HepG2 (cell line): Measurements from ENCODE around the gene RRBP1. TPM values are rescaled to one million over a fixed set of nuclear protein-coding genes. Genes with fewer than 3 reads are reported as not detected.

Experiments
- ADNP ChIP-seq: sonication (generic); formaldehyde crosslinking; IDR thresholded peaks from 2 replicates; pipeline ENCODE4 v1.4.0; 2020; ENCODE audit warnings: missing genetic modification reagents
- ARNT ChIP-seq: fragments of 450-650 bp; IDR thresholded peaks from 2 replicates; pipeline ENCODE4 v1.6.1; 2017
- ASH2L ChIP-seq: fragments of 300-600, 200-600 bp; sonication (generic); IDR thresholded peaks from 2 replicates; pipeline ENCODE4 v1.7.0; 2017; ENCODE audit warnings: low read depth, mild to moderate bottlenecking, moderate library complexity, mixed read lengths, low read length; ENCODE audit not compliant: insufficient read length
- CCAR2 ChIP-seq: fragments of 200-400 bp; formaldehyde crosslinking; optimal IDR thresholded peaks from 2 replicates; pipeline ENCODE3; 2018; ENCODE audit warnings: low read depth, mild to moderate bottlenecking, low read length, moderate library complexity
- CREB3 ChIP-seq: sonication (generic); formaldehyde crosslinking; IDR thresholded peaks from 2 replicates; pipeline ENCODE4 v1.5.0; 2020; ENCODE audit warnings: missing genetic modification reagents
- ELF1 ChIP-seq: sonication (generic); formaldehyde crosslinking; IDR thresholded peaks from 2 replicates; pipeline ENCODE4 v1.4.0; 2020; ENCODE audit warnings: missing genetic modification reagents
- ERF ChIP-seq: IDR thresholded peaks from 2 replicates; pipeline ENCODE4 v1.6.1; 2018; ENCODE audit warnings: missing biosample characterization, missing genetic modification reagents
- ESRRA ChIP-seq: sonication (generic); formaldehyde crosslinking; IDR thresholded peaks from 2 replicates; pipeline ENCODE4 v1.5.1; 2020; ENCODE audit warnings: mild to moderate bottlenecking, low read depth, missing genetic modification reagents
- GATAD2A ChIP-seq: IDR thresholded peaks from 2 replicates; pipeline ENCODE4 v1.6.1; 2016
- MLX ChIP-seq: IDR thresholded peaks from 2 replicates; pipeline ENCODE4 v1.6.1; 2016
- POLR2AphosphoS5 ChIP-seq: IDR thresholded peaks from 2 replicates; pipeline ENCODE4 v1.6.1; 2012; ENCODE audit warnings: low read depth, low read length
- PTBP1 ChIP-seq: fragments of 200-400 bp; formaldehyde crosslinking; IDR thresholded peaks from 2 replicates; pipeline ENCODE4 v1.6.1; 2018; ENCODE audit warnings: low read length, low read depth; ENCODE audit not compliant: poor library complexity, severe bottlenecking
- SRSF1 ChIP-seq: fragments of 200-400 bp; formaldehyde crosslinking; optimal IDR thresholded peaks from 2 replicates; pipeline ENCODE3; 2017; ENCODE audit warnings: mild to moderate bottlenecking, low read depth, low read length, moderate library complexity
- ZNF121 ChIP-seq: sonication (generic); formaldehyde crosslinking; IDR thresholded peaks from 2 replicates; pipeline ENCODE4 v1.5.0; 2020; ENCODE audit warnings: mild to moderate bottlenecking, missing genetic modification reagents
- ZNF468 ChIP-seq: sonication (generic); formaldehyde crosslinking; IDR thresholded peaks from 2 replicates; pipeline ENCODE4 v1.8.0; 2022; ENCODE audit warnings: mild to moderate bottlenecking, moderate library complexity, missing genetic modification reagents
- ZNF639 ChIP-seq: conservative IDR thresholded peaks from 2 replicates; pipeline ENCODE4 v1.6.1; 2018; ENCODE audit warnings: missing genetic modification reagents
- ZNF782 ChIP-seq: sonication (generic); formaldehyde crosslinking; IDR thresholded peaks from 2 replicates; pipeline ENCODE4 v1.4.0; 2020; ENCODE audit warnings: missing genetic modification reagents, mild to moderate bottlenecking, borderline replicate concordance
- ZNF790 ChIP-seq: sonication (generic); formaldehyde crosslinking; IDR thresholded peaks from 2 replicates; pipeline ENCODE4 v1.8.0; 2022; ENCODE audit warnings: missing genetic modification reagents, mild to moderate bottlenecking, borderline replicate concordance
- polyA plus RNA-seq, 8 experiments: library from polyadenylated mRNA; depleted of rRNA in 3 of 8; stranded (reverse) in 7 of 8; unstranded in 1 of 8; fragments of >200 nt; fragmentation: Illumina TruSeq in 4 of 8; extraction: Trizol in 4 of 8; gene quantifications; 2 replicates each; pipeline versions ENCODE4 v1.2.1 to v1.2.3, GENCODE V29; 2011 to 2016; ENCODE audit warnings: low read depth in 4 of 8, missing spikeins in 1 of 8, mixed read lengths in 1 of 8; ENCODE audit not compliant: insufficient read depth in 1 of 8
- total RNA-seq, 5 experiments: library from RNA; depleted of rRNA; stranded (reverse); fragments of >200 nt; fragmentation: Illumina TruSeq; extraction: Trizol; gene quantifications; 2 replicates each; pipeline ENCODE4 v1.2.3, GENCODE V29; 2016; ENCODE audit warnings: low read depth in 1 of 5
- TF ChIP-seq, protein P1 (sequence below): sonication (generic); formaldehyde crosslinking; IDR thresholded peaks from 2 replicates; pipeline ENCODE4 v1.4.0; 2020; ENCODE audit warnings: mild to moderate bottlenecking, missing genetic modification reagents

The RRBP1 gene
- total and polyA plus RNA-seq, 2 of the 13 experiments (the other 11 are each of a cell fraction or from before 2014, with no cell fraction given) = 150 to 222 TPM

DNA sequence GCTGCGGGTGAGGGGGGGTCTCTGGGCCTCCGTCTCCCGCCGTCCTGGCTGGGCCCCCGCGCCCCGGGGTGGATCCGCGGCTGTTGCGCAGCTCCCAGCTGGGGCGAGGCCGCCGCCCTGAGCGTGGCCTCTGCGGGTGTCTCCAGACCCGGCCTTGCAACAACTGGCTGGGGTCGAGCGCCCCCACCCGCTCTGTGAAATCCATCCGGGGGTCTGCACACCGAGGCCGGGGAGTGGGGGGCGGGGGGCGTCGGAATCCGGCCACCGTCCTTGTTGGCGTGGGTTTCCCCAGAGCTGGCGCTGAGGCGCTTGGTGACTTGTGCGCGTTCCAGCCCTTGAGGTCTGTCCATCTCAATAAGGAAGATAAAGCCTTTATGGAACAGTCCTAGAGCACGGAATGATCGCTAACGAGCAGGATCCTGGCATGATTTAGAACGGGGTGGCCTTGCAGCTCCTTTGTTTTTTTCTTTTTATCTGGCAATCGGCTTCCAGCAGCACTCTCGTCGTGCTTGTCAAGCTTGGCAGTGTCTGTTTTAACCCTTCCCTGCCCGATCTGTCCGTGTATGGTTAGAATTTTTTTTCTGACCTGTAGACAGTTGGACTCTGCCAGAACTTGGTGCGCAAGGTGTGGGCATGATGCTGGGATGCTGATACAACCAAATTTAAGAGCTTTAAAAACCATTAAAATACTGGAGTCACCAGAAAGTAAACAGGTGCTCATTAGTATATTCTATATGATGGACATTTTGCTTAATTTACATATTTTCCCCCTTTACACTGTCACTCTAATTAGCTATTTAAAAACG, 111.5 kb downstream of the RRBP1 start (continued):
- TF ChIP-seq PTBP1 = no peak
- TF ChIP-seq, protein P1, sequence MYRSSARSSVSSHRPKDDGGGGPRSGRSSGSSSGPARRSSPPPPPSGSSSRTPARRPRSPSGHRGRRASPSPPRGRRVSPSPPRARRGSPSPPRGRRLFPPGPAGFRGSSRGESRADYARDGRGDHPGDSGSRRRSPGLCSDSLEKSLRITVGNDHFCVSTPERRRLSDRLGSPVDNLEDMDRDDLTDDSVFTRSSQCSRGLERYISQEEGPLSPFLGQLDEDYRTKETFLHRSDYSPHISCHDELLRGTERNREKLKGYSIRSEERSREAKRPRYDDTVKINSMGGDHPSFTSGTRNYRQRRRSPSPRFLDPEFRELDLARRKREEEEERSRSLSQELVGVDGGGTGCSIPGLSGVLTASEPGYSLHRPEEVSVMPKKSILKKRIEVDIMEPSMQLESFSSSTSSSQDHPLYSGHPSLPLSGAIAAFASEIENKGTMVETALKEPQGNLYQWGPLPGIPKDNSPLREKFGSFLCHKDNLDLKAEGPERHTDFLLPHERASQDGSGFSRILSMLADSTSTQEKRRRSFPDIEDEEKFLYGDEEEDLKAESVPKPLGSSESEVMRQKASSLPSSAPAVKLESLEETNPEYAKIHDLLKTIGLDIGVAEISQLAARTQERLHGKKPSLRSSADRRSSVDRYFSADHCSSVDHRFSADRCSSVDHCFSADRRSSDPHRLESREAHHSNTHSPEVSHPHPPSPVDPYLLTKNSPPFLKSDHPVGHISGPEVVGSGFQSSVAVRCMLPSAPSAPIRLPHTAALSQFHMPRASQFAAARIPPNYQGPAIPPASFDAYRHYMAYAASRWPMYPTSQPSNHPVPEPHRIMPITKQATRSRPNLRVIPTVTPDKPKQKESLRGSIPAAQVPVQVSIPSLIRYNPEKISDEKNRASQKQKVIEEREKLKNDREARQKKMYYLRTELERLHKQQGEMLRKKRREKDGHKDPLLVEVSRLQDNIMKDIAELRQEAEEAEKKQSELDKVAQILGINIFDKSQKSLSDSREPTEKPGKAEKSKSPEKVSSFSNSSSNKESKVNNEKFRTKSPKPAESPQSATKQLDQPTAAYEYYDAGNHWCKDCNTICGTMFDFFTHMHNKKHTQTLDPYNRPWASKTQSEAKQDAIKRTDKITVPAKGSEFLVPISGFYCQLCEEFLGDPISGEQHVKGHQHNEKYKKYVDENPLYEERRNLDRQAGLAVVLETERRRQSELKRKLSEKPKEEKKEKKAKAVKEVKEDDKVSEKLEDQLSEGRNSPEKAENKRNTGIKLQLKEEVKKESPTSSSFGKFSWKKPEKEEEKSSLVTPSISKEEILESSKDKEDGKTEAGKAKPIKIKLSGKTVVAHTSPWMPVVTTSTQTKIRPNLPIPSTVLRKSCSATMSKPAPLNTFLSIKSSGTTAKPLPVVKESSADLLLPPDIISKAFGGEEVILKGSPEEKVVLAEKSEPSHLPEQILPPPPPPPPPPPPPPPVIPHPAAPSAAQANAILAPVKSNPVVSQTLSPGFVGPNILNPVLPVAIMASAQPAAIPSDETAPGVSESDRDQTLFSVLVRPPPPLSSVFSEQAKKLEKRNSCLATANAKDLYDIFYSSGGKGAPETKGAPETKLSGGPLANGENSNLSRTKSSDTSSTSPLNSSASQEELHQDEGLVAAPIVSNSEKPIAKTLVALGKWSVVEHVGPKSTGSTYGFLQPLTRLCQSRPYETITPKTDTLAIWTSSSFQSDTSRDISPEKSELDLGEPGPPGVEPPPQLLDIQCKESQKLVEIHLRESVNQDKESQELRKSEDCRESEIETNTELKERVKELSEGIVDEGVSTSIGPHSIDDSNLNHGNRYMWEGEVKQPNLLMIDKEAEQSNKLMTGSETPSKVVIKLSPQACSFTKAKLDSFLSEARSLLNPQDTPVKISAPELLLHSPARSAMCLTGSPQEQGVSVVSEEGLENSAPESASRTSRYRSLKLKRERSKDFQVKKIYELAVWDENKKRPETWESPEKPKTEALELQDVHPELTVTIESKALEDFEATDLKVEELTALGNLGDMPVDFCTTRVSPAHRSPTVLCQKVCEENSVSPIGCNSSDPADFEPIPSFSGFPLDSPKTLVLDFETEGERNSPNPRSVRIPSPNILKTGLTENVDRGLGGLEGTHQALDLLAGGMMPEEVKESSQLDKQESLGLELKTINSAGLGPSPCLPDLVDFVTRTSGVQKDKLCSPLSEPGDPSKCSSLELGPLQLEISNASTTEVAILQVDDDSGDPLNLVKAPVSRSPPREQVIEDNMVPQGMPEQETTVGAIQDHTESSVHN (CRISPR knock-in tag) = peak; percentile 28; the same call in 1 of the 2 replicates
- TF ChIP-seq ARNT = no peak
- TF ChIP-seq ZNF790 (CRISPR knock-in tag) = no peak
- peak; percentile 61; the same call in 1 of the 2 replicates for TF ChIP-seq ESRRA (CRISPR knock-in tag)
- peak; percentile 19; the same call in 1 of the 2 replicates for TF ChIP-seq ZNF639 (CRISPR knock-in tag)
- peak; percentile 3 for TF ChIP-seq SRSF1
- TF ChIP-seq ERF (CRISPR knock-in tag) = no peak; the same call in 1 of the 2 replicates
- no peak for TF ChIP-seq ZNF782 (CRISPR knock-in tag)
- TF ChIP-seq ZNF468 (CRISPR knock-in tag) = no peak
- no peak for TF ChIP-seq ZNF121 (CRISPR knock-in tag)
- TF ChIP-seq POLR2AphosphoS5 = no peak
- TF ChIP-seq CCAR2 = no peak
- TF ChIP-seq ADNP = no peak
- peak; percentile 62; the same call in 1 of the 2 replicates for TF ChIP-seq GATAD2A (CRISPR knock-in tag)
- TF ChIP-seq MLX (CRISPR knock-in tag) = peak; percentile 52; the same call in 1 of the 2 replicates
- TF ChIP-seq ASH2L = peak; percentile 86
- no peak for TF ChIP-seq CREB3 (CRISPR knock-in tag)
- 0 out of 2 replicates have a peak, but pooled peaks have one; percentile 16 for TF ChIP-seq ELF1
